Spinal cord (tissue), 10 donors: Measurements from ENCODE around the gene ZNF319. TPM values are rescaled to one million over a fixed set of nuclear protein-coding genes. Genes with fewer than 3 reads are reported as not detected.
A peak's percentile ranks its signal among the peaks of the same experiment; 100 is the strongest.

Experiments
- DNase-seq, 6 donors: peaks; one replicate each; pipeline versions ENCODE4 v3.0.0 to v3.0.0-alpha.2; 2013 to 2015; ENCODE audit warnings: low spot score in 6 of 6, low read depth in 4 of 6
- H3K27ac ChIP-seq: one replicate; pipeline ENCODE4 v1.5.1; 2013; ENCODE audit warnings: low read depth, low read length, control low read depth
- H3K27me3 ChIP-seq: one replicate; pipeline ENCODE4 v1.6.1; 2013; ENCODE audit warnings: low read length; ENCODE audit not compliant: control insufficient read depth, insufficient read depth
- H3K36me3 ChIP-seq: one replicate; pipeline ENCODE4 v1.6.1; 2013; ENCODE audit warnings: low read length; ENCODE audit not compliant: control insufficient read depth, insufficient read depth
- H3K4me1 ChIP-seq: one replicate; pipeline ENCODE4 v1.6.1; 2013; ENCODE audit warnings: low read length; ENCODE audit not compliant: control insufficient read depth, insufficient read depth
- H3K4me3 ChIP-seq: one replicate; pipeline ENCODE4 v1.5.1; 2013; ENCODE audit warnings: low read depth, low read length, control low read depth
- H3K9me3 ChIP-seq: one replicate; pipeline ENCODE4 v1.6.1; 2013; ENCODE audit warnings: low read length; ENCODE audit not compliant: control insufficient read depth, insufficient read depth
- WGBS: methylation state at CpG from one replicate; pipeline ENCODE4 v1.1.5; 2013; ENCODE audit warnings: missing lambda C conversion rate; ENCODE audit not compliant: insufficient coverage; 5-methylcytosine and 5-hydroxymethylcytosine counted together
- polyA plus RNA-seq, 2 donors: library from polyadenylated mRNA; unstranded; fragments of 120-200 nt; gene quantifications; one replicate each; pipeline ENCODE4 v1.2.1, GENCODE V29; 2013; ENCODE audit not compliant: insufficient read length in 2 of 2
- total RNA-seq, 2 donors: library from RNA; depleted of rRNA in 1 of 2; stranded (reverse); fragments of 120-200 nt in 1 of 2; fragments of >200 nt in 1 of 2; gene quantifications; one replicate each; pipeline versions ENCODE4 v1.2.3 to v1.2.4, GENCODE V29; 2013 to 2014
- donor health status: healthy.

The ZNF319 gene
- total and polyA plus RNA-seq, 4 donors: 3.7 to 18.1 (median 10.8) TPM

- H3K36me3 ChIP-seq: peaks cover 47% of the 10 kb centered on the region
- no peaks in the 10 kb centered on the region for H3K9me3 ChIP-seq
- H3K27ac ChIP-seq: no peak overlapping the region
- peaks cover 43% of the 10 kb centered on the region for H3K4me1 ChIP-seq
- DNase-seq: no peak
- no peaks in the 10 kb centered on the region for H3K27me3 ChIP-seq
- no peak overlapping the region for H3K4me3 ChIP-seq
- 100% methylated on average over 2 of the region's 3 CpGs for WGBS
These were observed 1.5 kb downstream of the ZNF319 start for GRCh38 chr16:57998992-57999365.

- Histone ChIP-seq H3K4me3 (no peak overlapping the region), H3K4me1 (peaks cover 43% of the 10 kb centered on the region), H3K36me3 (peaks cover 52% of the 10 kb centered on the region), H3K27me3 (no peaks in the 10 kb centered on the region), H3K27ac (no peak overlapping the region), H3K9me3 (no peaks in the 10 kb centered on the region)
- 79% methylated on average over 5 of the region's 8 CpGs for WGBS
- DNase-seq: no peak
These were observed 2.0 kb downstream of the ZNF319 start for GRCh38 chr16:57998486-57998885.

- Histone ChIP-seq H3K27ac (no peak overlapping the region), H3K4me1 (peaks cover 43% of the 10 kb centered on the region), H3K36me3 (peaks cover 55% of the 10 kb centered on the region), H3K4me3 (no peak overlapping the region), H3K27me3 (no peaks in the 10 kb centered on the region), H3K9me3 (no peaks in the 10 kb centered on the region)
- 94% methylated on average over 35 of the region's 36 CpGs for WGBS
- DNase-seq: no peak
These were observed 2.8 kb downstream of the ZNF319 start for GRCh38 chr16:57997528-57998265.

- Histone ChIP-seq H3K4me3 (no peak overlapping the region), H3K27me3 (no peaks in the 10 kb centered on the region), H3K4me1 (peaks cover 43% of the 10 kb centered on the region), H3K9me3 (no peaks in the 10 kb centered on the region), H3K36me3 (peaks cover 54% of the 10 kb centered on the region), H3K27ac (no peak overlapping the region)
- 95% methylated on average over 35 of the region's 35 CpGs for WGBS
- no peak for DNase-seq
These were observed 3.3 kb downstream of the ZNF319 start for GRCh38 chr16:57997176-57997527.

GRCh38 chr16:57996406-57997175 is 3.9 kb downstream of the ZNF319 start:
- DNase-seq: no peak
- Histone ChIP-seq H3K27ac (no peak overlapping the region), H3K36me3 (peaks cover 59% of the 10 kb centered on the region), H3K4me1 (peaks cover 40% of the 10 kb centered on the region), H3K27me3 (no peaks in the 10 kb centered on the region), H3K9me3 (no peaks in the 10 kb centered on the region), H3K4me3 (no peak overlapping the region)
- 96% methylated on average over 62 of the region's 62 CpGs for WGBS

- 83% methylated on average over 10 of the region's 18 CpGs for WGBS
- Histone ChIP-seq H3K9me3 (no peaks in the 10 kb centered on the region), H3K36me3 (peaks cover 62% of the 10 kb centered on the region), H3K27me3 (no peaks in the 10 kb centered on the region), H3K4me3 (no peak overlapping the region), H3K27ac (no peak overlapping the region), H3K4me1 (peaks cover 32% of the 10 kb centered on the region)
- no peak for DNase-seq
These were observed 4.6 kb downstream of the ZNF319 start for GRCh38 chr16:57995721-57996405.

GRCh38 chr16:57994778-57995177 is 5.7 kb downstream of the ZNF319 start:
- Histone ChIP-seq H3K4me3 (no peak overlapping the region), H3K36me3 (peaks cover 62% of the 10 kb centered on the region), H3K9me3 (no peaks in the 10 kb centered on the region), H3K27me3 (no peaks in the 10 kb centered on the region), H3K27ac (no peak overlapping the region), H3K4me1 (peaks cover 29% of the 10 kb centered on the region)
- 23% methylated on average over 3 of the region's 4 CpGs for WGBS
- peak in 1 of 6 donors; percentile 37 for DNase-seq

GRCh38 chr16:57994361-57994760 is 6.1 kb downstream of the ZNF319 start:
- peaks cover 62% of the 10 kb centered on the region for H3K36me3 ChIP-seq
- H3K27me3 ChIP-seq: no peaks in the 10 kb centered on the region
- 98% methylated on average over 3 of the region's 4 CpGs for WGBS
- H3K4me3 ChIP-seq: no peak overlapping the region
- H3K4me1 ChIP-seq: peaks cover 25% of the 10 kb centered on the region
- H3K27ac ChIP-seq: no peak overlapping the region
- no peaks in the 10 kb centered on the region for H3K9me3 ChIP-seq
- no peak for DNase-seq

- Histone ChIP-seq H3K4me1 (peaks cover 20% of the 10 kb centered on the region), H3K9me3 (no peaks in the 10 kb centered on the region), H3K4me3 (no peak overlapping the region), H3K27ac (no peak overlapping the region), H3K36me3 (peaks cover 62% of the 10 kb centered on the region), H3K27me3 (no peaks in the 10 kb centered on the region)
- no peak for DNase-seq
- 100% methylated on average over 1 of the region's 5 CpGs for whole genome bisulfite sequencing
These were observed 6.6 kb downstream of the ZNF319 start for GRCh38 chr16:57993897-57994296.
